NT2/D1 (cell line): ENCODE measurements around the gene PPP3R1.

Experiments
- SUZ12 ChIP-seq: IDR thresholded peaks from 2 replicates; pipeline ENCODE4 v1.6.1; 2011; ENCODE audit not compliant: insufficient read length, insufficient read depth; ENCODE audit errors: extremely low read depth
- YY1 ChIP-seq: IDR thresholded peaks from 2 replicates; pipeline ENCODE4 v1.6.1; 2011; ENCODE audit not compliant: insufficient read length, insufficient read depth
- ZNF274 ChIP-seq: IDR thresholded peaks from 2 replicates; pipeline ENCODE4 v1.6.1; 2011; ENCODE audit warnings: mild to moderate bottlenecking, low read depth, low read length

GRCh38 chr2:68177541-68177940 lies 74.8 kb downstream of the PPP3R1 start:
- TF ChIP-seq YY1 (no peak), SUZ12 (no peak), ZNF274 (no peak)
